Pancreas (tissue), 10 donors: ENCODE measurements around the gene SYNE2. TPM values are rescaled to one million over a fixed set of nuclear protein-coding genes. Genes with fewer than 3 reads are reported as not detected.
A peak's percentile ranks its signal among the peaks of the same experiment; 100 is the strongest.

Experiments
- ATAC-seq, 4 donors: fragments of 200-7000 bp; cut with Tn5 transposase; one replicate each; pipeline versions ENCODE4 v1.8.0 to v1.9.1; 2020; ENCODE audit warnings: mild to moderate bottlenecking in 4 of 4, moderate library complexity in 4 of 4
- DNase-seq, 6 donors: peaks; one replicate each; pipeline ENCODE4 v3.0.0-alpha.2; 2020
- FAIRE-seq: peaks from 2 replicates; lab custom pipeline; 2012; peaks lifted over from hg19 to GRCh38; lab: Jason Lieb, UNC
- H3K27ac ChIP-seq, 4 donors: fragments of 200-600 bp; sonication (generic); 1 replicate in 3 of 4; 2 replicates in 1 of 4; pipeline versions ENCODE4 v1.5.0 to v1.8.0; 2020
- H3K27me3 ChIP-seq, 4 donors: fragments of 200-600 bp; one replicate each; pipeline ENCODE4 v1.8.0; 2021
- H3K36me3 ChIP-seq, 3 donors: fragments of 200-600 bp; sonication (generic) in 1 of 3; one replicate each; pipeline versions ENCODE4 v1.5.0 to v1.8.0; 2020 to 2021
- H3K4me1 ChIP-seq, 3 donors: fragments of 200-600 bp; one replicate each; pipeline ENCODE4 v1.8.0; 2021
- H3K4me3 ChIP-seq, 4 donors: fragments of 200-600 bp; sonication (generic) in 2 of 4; one replicate each; pipeline versions ENCODE4 v1.5.0 to v1.8.0; 2020 to 2021
- H3K9me3 ChIP-seq, 4 donors: fragments of 200-600 bp; one replicate each; pipeline ENCODE4 v1.8.0; 2021
- WGBS, 2 donors: extraction: QIAGEN DNeasy Blood & Tissue Kit; methylation state at CpG; one replicate each; pipeline ENCODE4 v1.1.7; 2013; 5-methylcytosine and 5-hydroxymethylcytosine counted together
- intact Hi-C, 3 donors: fragments of 100-400 bp; cut with DNase I; formaldehyde crosslinking; loops; one replicate each; pipeline versions ENCODE4 v1.11.1 to v1.14.2; 2022
- polyA plus RNA-seq, 2 donors: library from polyadenylated mRNA; stranded (reverse); fragments of 200-250 nt; gene quantifications; one replicate each; pipeline ENCODE4 v1.2.3, GENCODE V29; 2013
- total RNA-seq, 6 donors: library from RNA; stranded (reverse); fragmentation: NEBNext Ultra II Directional in 4 of 6; extraction: Animal tissue kit (Norgen Biotek cat#: 25700) in 4 of 6; gene quantifications; one replicate each; pipeline versions ENCODE4 v1.2.1 to v1.2.4, GENCODE V29; 2021 to 2023
- TF ChIP-seq, protein P1 (sequence below), 4 donors: fragments of 200-600 bp; sonication (generic) in 3 of 4; IDR thresholded peaks; one replicate each; pipeline versions ENCODE4 v1.5.0 to v1.8.0; 2021; ENCODE audit warnings: antibody characterized with exemption in 4 of 4
- donor health status: healthy with polysubstance abuse.
- donor health status: DM: no; HTN: no; CAD: no; lungs with moderate emphysema.
- donor health status: DM: no; HTN: no; CAD: no.
- donor health status: control.
- donor health status: control.
- donor health status: Bipolar disorder and iron deficiency.
- donor health status: DM: yes; HTN: yes; CAD: no.
- donor health status: DM: no; HTN: no; CAD: no.
- donor health status: DM: no; HTN: no; CAD: no.
- donor health status: DM: yes; HTN: yes; CAD: no.

Gene SYNE2
- total and polyA plus RNA-seq, 8 donors: 45.2 to 103 (median 56.6) TPM

- ATAC-seq (peak in 2 of 4 donors; percentile 28 to 48), DNase-seq (no peak), FAIRE-seq (no peak)
- no peaks in the 10 kb centered on the region for H3K9me3 ChIP-seq
- no peaks in the 10 kb centered on the region for H3K36me3 ChIP-seq
- no peak overlapping the region for H3K27ac ChIP-seq
- no peak overlapping the region for H3K4me3 ChIP-seq
- no peaks in the 10 kb centered on the region for H3K27me3 ChIP-seq
- H3K4me1 ChIP-seq: no peaks in the 10 kb centered on the region
- TF ChIP-seq, protein P1, sequence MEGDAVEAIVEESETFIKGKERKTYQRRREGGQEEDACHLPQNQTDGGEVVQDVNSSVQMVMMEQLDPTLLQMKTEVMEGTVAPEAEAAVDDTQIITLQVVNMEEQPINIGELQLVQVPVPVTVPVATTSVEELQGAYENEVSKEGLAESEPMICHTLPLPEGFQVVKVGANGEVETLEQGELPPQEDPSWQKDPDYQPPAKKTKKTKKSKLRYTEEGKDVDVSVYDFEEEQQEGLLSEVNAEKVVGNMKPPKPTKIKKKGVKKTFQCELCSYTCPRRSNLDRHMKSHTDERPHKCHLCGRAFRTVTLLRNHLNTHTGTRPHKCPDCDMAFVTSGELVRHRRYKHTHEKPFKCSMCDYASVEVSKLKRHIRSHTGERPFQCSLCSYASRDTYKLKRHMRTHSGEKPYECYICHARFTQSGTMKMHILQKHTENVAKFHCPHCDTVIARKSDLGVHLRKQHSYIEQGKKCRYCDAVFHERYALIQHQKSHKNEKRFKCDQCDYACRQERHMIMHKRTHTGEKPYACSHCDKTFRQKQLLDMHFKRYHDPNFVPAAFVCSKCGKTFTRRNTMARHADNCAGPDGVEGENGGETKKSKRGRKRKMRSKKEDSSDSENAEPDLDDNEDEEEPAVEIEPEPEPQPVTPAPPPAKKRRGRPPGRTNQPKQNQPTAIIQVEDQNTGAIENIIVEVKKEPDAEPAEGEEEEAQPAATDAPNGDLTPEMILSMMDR (IDR thresholded peaks at IDR 0.05): no peak
- intact Hi-C loops: no loop called here
- 80 to 82% methylated on average over 6 of the region's 6 CpGs for WGBS, 2 donors
Observed at GRCh38 chr14:64059454-64060198, 206.8 kb downstream of the SYNE2 start.

GRCh38 chr14:64060199-64060545 lies 207.4 kb downstream of the SYNE2 start:
- Histone ChIP-seq H3K27ac (no peak overlapping the region), H3K9me3 (no peaks in the 10 kb centered on the region), H3K36me3 (no peaks in the 10 kb centered on the region), H3K4me3 (no peak overlapping the region), H3K4me1 (no peaks in the 10 kb centered on the region), H3K27me3 (no peaks in the 10 kb centered on the region)
- ATAC-seq: peak in 3 of 4 donors; percentile 21 to 32 (median 28)
- no peak for FAIRE-seq
- no peak for DNase-seq
- intact Hi-C loops: no loop called here
- WGBS, 2 donors: 72 to 93% methylated on average over 1 of the region's 1 CpG
- TF ChIP-seq, protein P1 (IDR thresholded peaks at IDR 0.05): no peak

DNA sequence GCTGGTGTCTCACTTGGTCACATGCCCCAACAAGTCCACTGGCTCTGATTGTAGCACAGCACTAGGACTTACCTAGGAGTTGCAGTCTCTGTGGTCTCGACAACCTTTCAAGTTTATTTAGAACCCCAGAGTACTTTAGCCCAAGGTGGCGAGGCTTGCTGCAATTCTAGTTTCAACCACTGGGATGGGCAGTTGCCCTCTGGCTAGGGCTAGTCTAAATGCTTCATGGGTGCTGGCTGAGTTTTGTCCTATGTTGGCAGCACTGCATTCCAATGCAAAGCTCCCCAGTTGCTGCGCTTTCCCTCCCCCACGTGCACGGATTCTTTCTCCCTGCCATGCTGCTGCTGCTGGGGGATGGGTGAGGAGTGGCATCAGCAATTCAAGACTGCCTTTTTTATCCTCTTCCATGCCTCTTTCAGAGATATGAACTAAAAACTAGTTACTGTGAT lies 207.9 kb downstream of the SYNE2 start:
- Histone ChIP-seq H3K27ac (no peak overlapping the region), H3K4me3 (no peak overlapping the region), H3K27me3 (no peaks in the 10 kb centered on the region), H3K36me3 (no peaks in the 10 kb centered on the region), H3K4me1 (no peaks in the 10 kb centered on the region), H3K9me3 (no peaks in the 10 kb centered on the region)
- WGBS, 2 donors: 82 to 95% methylated on average over 5 of the region's 5 CpGs
- TF ChIP-seq, protein P1 (IDR thresholded peaks at IDR 0.05): peak in 3 of 4 donors; percentile 7 to 39 (median 12)
- ATAC-seq (peak; percentile 46 to 72 (median 60)), FAIRE-seq (no peak), DNase-seq (peak in 1 of 6 donors; percentile 25)
- intact Hi-C loops: no loop called here

DNA sequence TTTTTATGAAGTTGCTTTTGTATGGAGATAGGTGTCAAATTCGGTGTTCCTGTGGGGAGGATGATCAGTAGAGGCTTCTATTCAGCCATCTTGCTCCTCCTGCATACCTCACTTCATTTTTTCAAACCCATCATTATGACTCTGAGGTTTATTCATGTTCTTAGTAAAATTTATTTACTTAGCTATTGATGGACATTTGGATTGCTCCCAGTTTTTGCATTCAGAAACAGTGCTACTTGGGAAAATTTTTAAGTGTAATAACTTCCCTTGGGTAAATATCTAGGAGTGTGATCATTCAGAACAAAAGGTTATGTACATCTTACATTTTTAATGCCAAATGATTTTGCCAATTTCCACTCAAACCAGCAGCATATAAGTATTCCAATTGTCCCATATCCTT lies 208.3 kb downstream of the SYNE2 start:
- no peaks in the 10 kb centered on the region for H3K27me3 ChIP-seq
- no peak for ATAC-seq
- H3K4me1 ChIP-seq: no peaks in the 10 kb centered on the region
- intact Hi-C loops: no loop called here
- no peaks in the 10 kb centered on the region for H3K9me3 ChIP-seq
- WGBS, 2 donors: 84 to 90% methylated on average over 1 of the region's 1 CpG
- no peaks in the 10 kb centered on the region for H3K36me3 ChIP-seq
- TF ChIP-seq, protein P1 (IDR thresholded peaks at IDR 0.05): no peak
- no peak for FAIRE-seq
- H3K4me3 ChIP-seq: no peak overlapping the region
- no peak overlapping the region for H3K27ac ChIP-seq
- no peak for DNase-seq

DNA sequence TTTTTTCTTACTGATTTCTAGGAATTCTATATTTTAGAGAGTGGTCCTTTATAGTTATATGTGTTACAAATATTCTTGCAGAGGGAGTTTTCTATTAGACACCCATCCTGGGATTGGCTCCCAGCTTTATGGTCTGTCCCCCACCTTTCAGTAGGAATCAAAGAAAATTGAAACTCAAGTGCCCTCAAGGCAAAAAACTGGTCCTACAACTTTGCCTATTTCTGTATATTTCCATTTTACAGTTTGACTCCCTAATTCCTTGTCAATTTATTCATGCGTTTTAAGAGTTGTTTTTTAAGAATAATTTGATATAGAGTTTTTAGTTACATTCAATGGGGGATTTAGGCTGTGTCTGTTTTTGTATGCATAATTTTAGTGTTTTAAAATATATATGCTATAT lies 208.9 kb downstream of the SYNE2 start:
- Histone ChIP-seq H3K27ac (no peak overlapping the region), H3K4me1 (no peaks in the 10 kb centered on the region), H3K36me3 (no peaks in the 10 kb centered on the region), H3K27me3 (no peaks in the 10 kb centered on the region), H3K4me3 (no peak overlapping the region), H3K9me3 (no peaks in the 10 kb centered on the region)
- intact Hi-C loops: no loop called here
- TF ChIP-seq, protein P1 (IDR thresholded peaks at IDR 0.05): no peak
- 94 to 98% methylated on average over 1 of the region's 1 CpG for WGBS, 2 donors
- ATAC-seq (no peak), DNase-seq (no peak), FAIRE-seq (no peak)
